GM21825 (cell line): Measurements from ENCODE around the gene PFKFB1.
A peak's percentile ranks its signal among the peaks of the same experiment; 100 is the strongest.

ENCODE experiments used
- ATAC-seq: cut with Tn5 transposase; IDR thresholded peaks from one replicate; pipeline ENCODE4 v1.9.1; 2021; ENCODE audit warnings: mild to moderate bottlenecking, moderate library complexity; ENCODE audit not compliant: unreplicated experiment

Gene PFKFB1

DNA sequence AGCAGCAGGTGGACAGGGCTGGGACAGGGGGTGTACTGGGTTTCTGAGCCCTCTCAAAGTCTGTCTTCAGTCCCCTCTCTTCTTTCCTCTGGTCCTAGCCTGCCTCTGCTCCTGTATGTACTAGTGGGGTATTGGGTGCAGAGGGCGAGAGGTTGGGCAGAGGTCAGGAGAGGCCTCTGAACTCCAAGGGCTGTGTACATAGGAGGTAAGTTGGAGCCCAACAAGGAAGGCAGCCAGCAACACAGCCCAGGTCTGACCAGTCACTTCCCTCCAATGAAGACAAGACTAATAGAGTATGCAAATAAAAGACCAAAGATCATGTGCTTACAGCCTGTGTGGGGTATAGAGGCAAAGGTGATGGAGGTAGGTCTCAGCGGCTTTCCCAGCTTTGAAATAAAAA is at the start of gene PFKFB1:
Gene PFKFB1, minus strand, starts transcription at position 90 of the 400 bp plus-strand sequence. CDS start 181 bp downstream, outside the sequence.
- ATAC-seq = no peak

- ATAC-seq = no peak
Measured at GRCh38 chrX:55041514-55041913, 47.5 kb upstream of the PFKFB1 start.

DNA sequence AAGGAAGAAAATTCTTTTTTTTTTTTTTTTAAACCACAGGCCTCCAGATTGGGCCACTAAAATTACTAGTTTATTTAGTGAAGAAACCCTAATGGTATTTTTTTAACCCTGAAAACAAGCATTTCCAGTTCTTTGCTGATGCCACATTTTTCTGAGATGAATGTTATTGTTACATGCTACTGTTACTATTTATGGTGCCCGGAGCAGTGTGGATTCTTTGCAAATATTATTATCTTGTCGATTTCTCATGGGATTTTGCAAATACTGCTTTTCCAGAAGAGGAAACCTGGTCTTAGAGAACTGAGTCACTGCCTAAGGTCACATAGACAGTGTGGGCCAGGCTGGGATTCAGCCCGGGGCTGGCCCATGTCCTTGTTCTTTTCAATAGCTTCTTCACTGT is 45.5 kb upstream of the PFKFB1 start:
- ATAC-seq = no peak

DNA sequence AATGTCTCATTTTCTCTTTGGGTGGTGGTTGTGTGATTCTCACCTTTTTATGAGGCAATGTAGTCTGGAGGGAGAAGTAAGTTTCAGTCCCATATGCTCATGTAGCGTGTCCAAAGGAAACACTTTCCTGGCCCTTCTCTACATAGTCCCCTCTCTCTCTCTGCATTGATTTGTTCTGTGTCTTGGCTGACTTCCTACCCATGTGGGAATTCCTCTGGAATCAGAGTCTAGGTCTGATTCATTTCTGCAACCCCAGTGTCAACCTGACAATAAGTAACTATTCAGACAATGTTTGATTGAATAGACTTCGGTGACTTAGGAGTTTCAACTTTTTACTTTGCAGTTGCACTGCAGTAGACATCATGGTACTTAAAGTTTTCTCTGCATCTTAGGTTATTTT is 39.4 kb upstream of the PFKFB1 start:
- no peak for ATAC-seq

DNA sequence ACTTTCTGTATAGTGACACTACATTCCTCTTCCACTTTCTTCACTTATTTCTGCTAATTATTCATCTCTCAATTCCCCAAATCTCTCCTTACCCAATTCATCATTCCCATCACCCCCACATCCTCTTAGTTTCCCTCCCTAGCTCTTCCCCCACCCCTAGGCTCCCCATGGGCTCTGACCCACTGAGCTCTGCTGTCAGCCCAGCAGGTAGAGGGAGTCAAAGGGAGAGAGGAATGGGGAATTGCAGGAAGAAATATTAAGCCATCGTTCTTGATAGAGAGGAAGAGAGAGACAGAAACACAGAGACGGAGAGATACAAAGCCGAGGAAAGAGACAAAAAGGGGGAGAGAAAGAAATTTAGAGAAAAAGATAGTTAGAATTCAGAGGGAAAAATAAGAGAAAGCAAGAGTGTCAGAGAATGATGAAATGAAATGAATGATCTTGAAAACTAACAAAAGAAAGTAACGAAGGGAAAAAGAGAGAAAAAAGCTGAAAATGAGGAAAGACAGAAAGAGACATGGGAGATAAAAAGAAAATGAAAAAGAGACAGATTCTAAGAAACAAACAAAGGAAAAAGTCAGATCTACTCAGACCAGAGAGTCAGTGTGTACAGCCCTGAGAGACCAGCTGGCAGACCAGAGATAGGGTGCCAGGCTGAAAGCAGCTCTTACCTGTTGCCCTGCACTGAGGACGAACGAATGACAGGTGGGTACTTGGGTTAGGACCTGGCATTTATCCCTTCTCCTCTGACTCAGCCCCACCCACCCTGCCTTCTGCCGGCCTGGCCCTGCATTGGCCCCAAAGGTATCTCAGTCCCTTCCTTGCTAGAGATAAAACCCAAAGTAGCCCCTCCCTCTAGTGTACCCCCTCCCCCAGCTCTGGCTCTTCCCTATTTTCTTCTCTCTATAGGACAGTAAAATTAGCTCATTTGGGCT is 36.5 kb upstream of the PFKFB1 start, which contains the start of gene ALAS2:
Gene ALAS2, minus strand, starts transcription at position 707 of the 935 bp plus-strand sequence. CDS start 4,977 bp downstream, outside the sequence.
- no peak for ATAC-seq

DNA sequence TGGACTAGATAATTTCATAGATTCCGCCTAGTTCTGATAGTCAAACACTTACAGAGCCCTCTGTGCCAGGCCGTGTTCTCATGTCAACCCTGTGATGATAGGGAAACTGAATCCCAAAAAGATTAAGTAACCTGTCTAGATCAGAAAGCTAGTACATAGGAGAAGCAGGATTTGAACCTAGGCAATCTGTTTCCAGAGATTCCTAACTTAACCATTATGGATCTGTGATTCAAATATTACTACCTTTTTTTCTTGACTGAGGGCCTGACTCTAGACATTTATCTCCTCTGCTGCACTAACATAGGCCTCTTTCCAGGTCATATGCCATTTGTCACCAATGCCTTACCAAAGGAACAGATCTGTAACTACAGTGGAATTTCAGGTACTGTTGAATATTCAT is 35.3 kb upstream of the PFKFB1 start:
- ATAC-seq = no peak

- no peak for ATAC-seq
Measured at GRCh38 chrX:55028611-55029010, 34.6 kb upstream of the PFKFB1 start.

DNA sequence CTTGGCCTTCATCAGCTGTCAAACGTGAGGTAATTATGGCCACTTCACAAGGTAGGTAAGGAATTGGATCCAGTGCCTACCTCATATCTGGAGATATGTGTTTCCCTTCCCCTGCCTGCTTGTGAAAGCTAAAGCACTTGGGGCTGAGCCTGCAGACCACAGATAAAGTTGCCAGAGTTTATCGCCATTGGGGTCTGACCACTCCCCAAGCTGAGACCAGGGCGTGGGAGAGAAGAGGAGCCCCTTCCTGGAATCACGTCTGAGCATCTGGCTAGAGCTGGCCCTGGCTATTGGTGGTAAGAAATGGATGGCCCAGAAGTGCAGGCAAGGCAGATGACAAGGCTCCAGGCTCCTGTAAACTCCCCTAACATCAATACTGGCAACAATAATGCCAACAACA is 34.1 kb upstream of the PFKFB1 start:
- no peak for ATAC-seq

DNA sequence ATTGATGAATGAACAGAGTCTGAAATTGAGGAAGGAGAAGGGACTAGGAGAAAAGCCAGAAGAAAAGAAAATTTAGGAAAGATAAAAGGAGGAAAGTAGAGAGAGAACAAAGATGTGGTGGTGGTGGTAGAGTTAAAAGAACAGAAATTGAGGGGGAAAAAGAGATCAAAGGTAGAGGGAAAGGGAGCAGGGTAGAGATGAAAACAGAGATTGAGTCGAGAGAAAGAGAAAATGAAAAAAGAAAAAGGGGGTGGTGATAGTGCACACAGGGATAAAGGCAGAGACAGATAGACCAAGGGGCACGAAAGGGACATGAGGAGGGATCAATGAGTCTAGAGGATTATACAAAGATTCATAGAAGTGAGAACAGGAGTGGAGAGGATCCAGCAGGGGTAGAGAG is 32.9 kb upstream of the PFKFB1 start:
- ATAC-seq = no peak

DNA sequence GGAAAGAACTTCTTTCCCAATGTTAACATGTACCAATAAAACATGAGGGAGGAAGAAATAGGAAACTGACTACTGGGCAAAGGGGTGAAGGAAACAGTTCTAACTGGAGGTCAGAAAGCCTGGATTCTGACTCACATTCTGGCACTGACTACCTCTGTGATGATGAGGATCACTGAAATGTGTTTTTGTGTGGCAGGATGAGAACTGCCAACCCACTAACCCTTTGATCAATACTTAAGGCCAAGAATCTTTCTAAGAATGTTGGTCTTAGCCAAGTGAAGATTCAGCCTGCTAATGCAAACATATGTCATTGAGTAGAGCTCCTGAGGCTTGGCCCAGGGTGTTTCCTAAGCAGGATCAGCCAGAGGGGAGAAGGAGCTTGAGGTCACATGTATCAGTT is 32.2 kb upstream of the PFKFB1 start:
- ATAC-seq = no peak

DNA sequence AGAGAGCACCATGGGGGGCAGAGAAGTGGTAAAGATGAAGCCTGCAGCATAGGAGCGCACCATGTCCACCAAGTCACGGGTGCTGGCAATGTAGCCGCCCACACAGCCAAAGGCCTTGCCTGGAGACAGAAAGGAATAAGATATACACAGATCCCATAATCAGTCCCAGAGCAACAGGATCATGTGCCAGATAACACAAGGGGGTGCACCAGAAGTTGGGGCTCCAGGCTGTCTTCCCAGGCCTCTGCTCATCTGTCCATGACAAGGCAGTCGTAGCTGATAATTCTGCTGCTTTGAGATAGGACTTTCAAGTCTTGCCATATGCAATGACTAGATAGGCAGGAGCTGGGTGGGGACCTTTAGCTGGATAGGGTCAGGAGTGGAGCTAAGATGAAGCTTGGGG is 20.9 kb upstream of the PFKFB1 start:
- ATAC-seq = no peak

- ATAC-seq = no peak
Measured at GRCh38 chrX:55011294-55011693, 17.3 kb upstream of the PFKFB1 start.

DNA sequence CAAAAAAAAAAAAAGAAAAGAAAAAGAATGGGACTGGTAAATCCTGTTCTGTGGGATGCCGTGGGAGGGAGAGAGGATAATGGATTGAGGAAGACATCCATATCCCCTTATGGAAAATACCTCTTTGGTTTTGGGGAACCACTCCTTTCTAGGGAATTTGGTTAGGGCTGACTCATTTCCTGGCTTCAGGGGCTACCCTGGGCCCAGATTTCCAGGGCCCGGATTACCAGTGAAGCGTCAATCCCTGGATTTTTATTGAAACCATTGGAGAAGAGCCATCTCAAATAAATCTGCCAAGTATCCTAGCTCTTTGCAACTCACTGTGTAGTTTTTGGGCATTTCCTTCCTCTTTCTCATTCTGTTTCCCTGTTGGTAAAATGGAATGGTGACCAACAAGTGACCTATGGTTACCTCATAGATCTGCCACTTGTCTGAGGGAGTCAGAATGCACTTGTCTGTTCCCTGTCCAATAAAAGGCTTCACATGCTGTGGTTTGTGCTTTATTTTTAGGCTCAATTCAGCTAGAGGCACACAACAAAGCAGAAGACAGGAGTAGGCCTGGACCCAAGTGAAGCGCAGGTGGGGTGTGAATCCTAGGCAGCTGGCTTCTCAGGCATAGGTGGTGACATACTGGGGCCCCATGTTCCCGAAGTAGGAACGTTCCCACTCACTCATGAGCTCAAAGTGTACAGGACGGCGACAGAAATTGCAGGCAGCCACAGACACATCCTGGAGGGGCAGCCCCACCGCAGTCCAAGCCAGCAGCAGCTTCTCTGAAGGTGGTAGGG is 14.8 kb upstream of the PFKFB1 start:
- ATAC-seq = no peak

- ATAC-seq = no peak
Measured at GRCh38 chrX:55007656-55008055, 13.7 kb upstream of the PFKFB1 start.

- ATAC-seq = no peak
Measured at GRCh38 chrX:55006827-55007621, 13.0 kb upstream of the PFKFB1 start.

DNA sequence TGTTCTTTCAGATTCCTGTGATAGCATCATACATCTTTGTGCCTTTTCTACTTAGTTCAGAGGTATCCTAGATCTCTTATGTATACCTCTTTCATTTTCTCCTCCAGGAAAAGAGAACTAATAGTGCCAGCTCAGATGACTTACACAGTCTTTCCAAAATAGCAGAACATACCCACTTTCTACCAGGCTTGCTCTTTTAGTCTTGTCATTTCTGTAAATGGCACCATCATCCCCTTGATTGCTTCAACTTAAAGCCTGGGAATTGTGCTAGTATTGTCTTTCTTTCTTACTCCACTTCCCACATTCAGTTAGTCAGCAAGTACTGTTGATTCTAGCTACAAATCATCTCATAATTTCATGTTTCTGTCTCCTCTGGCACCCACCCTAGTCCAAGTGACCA is 11.3 kb upstream of the PFKFB1 start:
- no peak for ATAC-seq

- ATAC-seq = no peak
Measured at GRCh38 chrX:55004231-55004630, 10.2 kb upstream of the PFKFB1 start.

- peak; percentile 86 for ATAC-seq
Measured at GRCh38 chrX:54999717-55000598, 6.0 kb upstream of the PFKFB1 start, which contains the start of gene APEX2. APEX2 (plus strand) TSS chrX:55000363; CDS start chrX:55000423, 60 bp downstream.

DNA sequence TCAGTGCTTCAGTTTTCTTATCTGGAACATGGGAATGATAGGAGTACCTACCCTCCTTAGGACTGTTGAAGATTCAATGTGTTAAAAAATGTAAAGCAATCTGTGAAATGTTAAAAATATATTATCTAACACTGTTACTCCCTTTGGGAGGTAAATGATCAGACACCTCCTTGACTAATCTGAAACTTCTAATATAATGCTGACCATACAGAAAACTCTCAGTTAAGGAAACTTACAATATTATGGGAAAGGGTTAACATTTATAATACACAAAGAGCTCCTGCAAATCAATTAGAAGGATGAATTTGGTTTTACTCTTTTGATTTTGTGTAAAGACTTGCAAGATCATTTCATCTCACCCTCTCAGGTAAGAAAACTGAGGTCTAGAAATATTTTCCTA is 1.6 kb upstream of the PFKFB1 start:
- no peak for ATAC-seq
